GM23338 (cell line): Measurements from ENCODE around the gene PHC2. TPM values are rescaled to one million over a fixed set of nuclear protein-coding genes. Genes with fewer than 3 reads are reported as not detected.

Source experiments
- ETS1 ChIP-seq: IDR thresholded peaks from 2 replicates; pipeline ENCODE4 v1.6.1; 2016; ENCODE audit warnings: antibody characterized with exemption
- EZH2 ChIP-seq: fragments of 200-600 bp; sonication (generic); IDR thresholded peaks from one replicate; pipeline ENCODE4 v1.8.0; 2017; ENCODE audit warnings: antibody characterized with exemption, mild to moderate bottlenecking, low read depth; ENCODE audit not compliant: unreplicated experiment
- NANOG ChIP-seq: IDR thresholded peaks from 2 replicates; pipeline ENCODE4 v1.6.1; 2016; ENCODE audit warnings: antibody characterized with exemption, borderline replicate concordance
- POLR2AphosphoS5 ChIP-seq: IDR thresholded peaks from 2 replicates; pipeline ENCODE4 v1.6.1; 2016; ENCODE audit warnings: antibody characterized with exemption, low read depth
- REST ChIP-seq: IDR thresholded peaks from one replicate; pipeline ENCODE4 v1.6.1; 2018; ENCODE audit warnings: antibody characterized with exemption; ENCODE audit not compliant: unreplicated experiment
- STAT1 ChIP-seq: IDR thresholded peaks from one replicate; pipeline ENCODE4 v1.6.1; 2016; ENCODE audit warnings: antibody characterized with exemption; ENCODE audit not compliant: unreplicated experiment
- ZNF114 ChIP-seq: fragments of 250-450 bp; sonication (Bioruptor Pico); IDR thresholded peaks from 2 replicates; pipeline ENCODE4 v1.5.0; 2020; ENCODE audit warnings: mild to moderate bottlenecking, moderate library complexity
- ZNF331 ChIP-seq: fragments of 250-450 bp; sonication (Bioruptor Pico); IDR thresholded peaks from 2 replicates; pipeline ENCODE4 v1.5.0; 2020; ENCODE audit warnings: low read depth, mild to moderate bottlenecking, moderate library complexity
- polyA plus RNA-seq: library from polyadenylated mRNA; unstranded; fragments of >200 nt; fragmentation: Nextera tagmentation; extraction: Ambion mirVana; gene quantifications from 2 replicates; pipeline ENCODE4 v1.2.1, GENCODE V29; 2016
- total RNA-seq: library from RNA; depleted of rRNA; stranded (reverse); fragments of >200 nt; shearing (Covaris generic); gene quantifications from 2 replicates; pipeline ENCODE4 v1.2.3, GENCODE V29; 2014
- TF ChIP-seq, protein P1 (sequence below): fragments of 250-450 bp; sonication (Bioruptor Pico); IDR thresholded peaks from 2 replicates; pipeline ENCODE4 v1.5.0; 2020; ENCODE audit warnings: mild to moderate bottlenecking, moderate library complexity

PHC2 gene
- total and polyA plus RNA-seq, 2 experiments from 2014 or later: 1.7 to 7.3 TPM

GRCh38 chr1:33297911-33298622 lies 132.8 kb downstream of the PHC2 start (continued):
- TF ChIP-seq, protein P1, sequence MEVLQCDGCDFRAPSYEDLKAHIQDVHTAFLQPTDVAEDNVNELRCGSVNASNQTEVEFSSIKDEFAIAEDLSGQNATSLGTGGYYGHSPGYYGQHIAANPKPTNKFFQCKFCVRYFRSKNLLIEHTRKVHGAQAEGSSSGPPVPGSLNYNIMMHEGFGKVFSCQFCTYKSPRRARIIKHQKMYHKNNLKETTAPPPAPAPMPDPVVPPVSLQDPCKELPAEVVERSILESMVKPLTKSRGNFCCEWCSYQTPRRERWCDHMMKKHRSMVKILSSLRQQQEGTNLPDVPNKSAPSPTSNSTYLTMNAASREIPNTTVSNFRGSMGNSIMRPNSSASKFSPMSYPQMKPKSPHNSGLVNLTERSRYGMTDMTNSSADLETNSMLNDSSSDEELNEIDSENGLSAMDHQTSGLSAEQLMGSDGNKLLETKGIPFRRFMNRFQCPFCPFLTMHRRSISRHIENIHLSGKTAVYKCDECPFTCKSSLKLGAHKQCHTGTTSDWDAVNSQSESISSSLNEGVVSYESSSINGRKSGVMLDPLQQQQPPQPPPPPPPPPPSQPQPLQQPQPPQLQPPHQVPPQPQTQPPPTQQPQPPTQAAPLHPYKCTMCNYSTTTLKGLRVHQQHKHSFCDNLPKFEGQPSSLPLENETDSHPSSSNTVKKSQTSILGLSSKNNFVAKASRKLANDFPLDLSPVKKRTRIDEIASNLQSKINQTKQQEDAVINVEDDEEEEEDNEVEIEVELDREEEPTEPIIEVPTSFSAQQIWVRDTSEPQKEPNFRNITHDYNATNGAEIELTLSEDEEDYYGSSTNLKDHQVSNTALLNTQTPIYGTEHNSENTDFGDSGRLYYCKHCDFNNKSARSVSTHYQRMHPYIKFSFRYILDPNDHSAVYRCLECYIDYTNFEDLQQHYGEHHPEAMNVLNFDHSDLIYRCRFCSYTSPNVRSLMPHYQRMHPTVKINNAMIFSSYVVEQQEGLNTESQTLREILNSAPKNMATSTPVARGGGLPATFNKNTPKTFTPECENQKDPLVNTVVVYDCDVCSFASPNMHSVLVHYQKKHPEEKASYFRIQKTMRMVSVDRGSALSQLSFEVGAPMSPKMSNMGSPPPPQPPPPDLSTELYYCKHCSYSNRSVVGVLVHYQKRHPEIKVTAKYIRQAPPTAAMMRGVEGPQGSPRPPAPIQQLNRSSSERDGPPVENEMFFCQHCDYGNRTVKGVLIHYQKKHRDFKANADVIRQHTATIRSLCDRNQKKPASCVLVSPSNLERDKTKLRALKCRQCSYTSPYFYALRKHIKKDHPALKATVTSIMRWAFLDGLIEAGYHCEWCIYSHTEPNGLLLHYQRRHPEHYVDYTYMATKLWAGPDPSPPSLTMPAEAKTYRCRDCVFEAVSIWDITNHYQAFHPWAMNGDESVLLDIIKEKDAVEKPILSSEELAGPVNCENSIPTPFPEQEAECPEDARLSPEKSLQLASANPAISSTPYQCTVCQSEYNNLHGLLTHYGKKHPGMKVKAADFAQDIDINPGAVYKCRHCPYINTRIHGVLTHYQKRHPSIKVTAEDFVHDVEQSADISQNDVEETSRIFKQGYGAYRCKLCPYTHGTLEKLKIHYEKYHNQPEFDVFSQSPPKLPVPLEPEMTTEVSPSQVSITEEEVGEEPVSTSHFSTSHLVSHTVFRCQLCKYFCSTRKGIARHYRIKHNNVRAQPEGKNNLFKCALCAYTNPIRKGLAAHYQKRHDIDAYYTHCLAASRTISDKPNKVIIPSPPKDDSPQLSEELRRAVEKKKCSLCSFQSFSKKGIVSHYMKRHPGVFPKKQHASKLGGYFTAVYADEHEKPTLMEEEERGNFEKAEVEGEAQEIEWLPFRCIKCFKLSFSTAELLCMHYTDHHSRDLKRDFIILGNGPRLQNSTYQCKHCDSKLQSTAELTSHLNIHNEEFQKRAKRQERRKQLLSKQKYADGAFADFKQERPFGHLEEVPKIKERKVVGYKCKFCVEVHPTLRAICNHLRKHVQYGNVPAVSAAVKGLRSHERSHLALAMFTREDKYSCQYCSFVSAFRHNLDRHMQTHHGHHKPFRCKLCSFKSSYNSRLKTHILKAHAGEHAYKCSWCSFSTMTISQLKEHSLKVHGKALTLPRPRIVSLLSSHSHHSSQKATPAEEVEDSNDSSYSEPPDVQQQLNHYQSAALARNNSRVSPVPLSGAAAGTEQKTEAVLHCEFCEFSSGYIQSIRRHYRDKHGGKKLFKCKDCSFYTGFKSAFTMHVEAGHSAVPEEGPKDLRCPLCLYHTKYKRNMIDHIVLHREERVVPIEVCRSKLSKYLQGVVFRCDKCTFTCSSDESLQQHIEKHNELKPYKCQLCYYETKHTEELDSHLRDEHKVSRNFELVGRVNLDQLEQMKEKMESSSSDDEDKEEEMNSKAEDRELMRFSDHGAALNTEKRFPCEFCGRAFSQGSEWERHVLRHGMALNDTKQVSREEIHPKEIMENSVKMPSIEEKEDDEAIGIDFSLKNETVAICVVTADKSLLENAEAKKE: no peak
- TF ChIP-seq ETS1: no peak
- no peak for TF ChIP-seq STAT1
- TF ChIP-seq ZNF331 (CRISPR knock-in tag): no peak
- TF ChIP-seq EZH2: no peak
- TF ChIP-seq POLR2AphosphoS5: no peak
- TF ChIP-seq NANOG: no peak
- TF ChIP-seq ZNF114 (CRISPR knock-in tag): no peak
- TF ChIP-seq REST: no peak
